H1 (cell line): ENCODE measurements around the gene SPACDR. TPM values are rescaled to one million over a fixed set of nuclear protein-coding genes. Genes with fewer than 3 reads are reported as not detected.
A peak's percentile ranks its signal among the peaks of the same experiment; 100 is the strongest.

Experiments used
- ATF2 ChIP-seq: IDR thresholded peaks from 2 replicates; pipeline ENCODE4 v1.6.1; 2012; ENCODE audit warnings: low read length, inconsistent platforms
- BRCA1 ChIP-seq: IDR thresholded peaks from 2 replicates; pipeline ENCODE4 v1.6.1; 2012; ENCODE audit warnings: low read depth, low read length, improper control_type of control experiment
- CEBPB ChIP-seq: IDR thresholded peaks from 2 replicates; pipeline ENCODE4 v1.6.1; 2012; ENCODE audit warnings: low read depth, low read length
- FOSL1 ChIP-seq: IDR thresholded peaks from 2 replicates; pipeline ENCODE4 v1.6.1; 2011; ENCODE audit warnings: mild to moderate bottlenecking, low read depth, low read length, moderate library complexity; ENCODE audit not compliant: insufficient read depth
- MAFK ChIP-seq: IDR thresholded peaks from 2 replicates; pipeline ENCODE4 v1.6.1; 2012; ENCODE audit warnings: low read depth, mild to moderate bottlenecking, improper control_type of control experiment, low read length
- RNF2 ChIP-seq: fragments of 200-900, 300-1000 bp; sonication (generic); IDR thresholded peaks from 2 replicates; pipeline ENCODE4 v1.7.1; 2016; ENCODE audit warnings: borderline replicate concordance, low read depth, mild to moderate bottlenecking, antibody characterized with exemption, low read length; ENCODE audit not compliant: poor library complexity, severe bottlenecking; ENCODE audit errors: missing control alignments
- SAP30 ChIP-seq: fragments of 300-600 bp; sonication (generic); IDR thresholded peaks from 2 replicates; pipeline ENCODE4 v1.7.1; 2012; ENCODE audit warnings: low read length, moderate library complexity, mild to moderate bottlenecking, inconsistent platforms; ENCODE audit not compliant: insufficient read depth, insufficient replicate concordance
- TBP ChIP-seq: IDR thresholded peaks from 2 replicates; pipeline ENCODE4 v1.6.1; 2011; ENCODE audit warnings: low read depth, low read length, improper control_type of control experiment
- TEAD4 ChIP-seq: IDR thresholded peaks from 2 replicates; pipeline ENCODE4 v1.6.1; 2012; ENCODE audit warnings: low read depth, low read length, inconsistent platforms, mixed read lengths
- YY1 ChIP-seq: IDR thresholded peaks from 2 replicates; pipeline ENCODE4 v1.6.1; 2011; ENCODE audit warnings: low read depth, mild to moderate bottlenecking, low read length
- polyA plus RNA-seq, 7 experiments: library from polyadenylated mRNA; depleted of rRNA in 3 of 7; stranded (reverse) in 5 of 7; unstranded in 2 of 7; fragments of >200 nt in 5 of 7; fragments of 200-250 nt in 2 of 7; gene quantifications; 1 replicate in 5 of 7; 2 replicates in 1 of 7; 4 replicates in 1 of 7; pipeline versions ENCODE4 v1.2.1 to v1.2.3, GENCODE V29; 2011 to 2013; ENCODE audit warnings: missing spikeins in 2 of 7, mixed read lengths in 2 of 7
- total RNA-seq: library from RNA; stranded (reverse); fragmentation: NEBNext Ultra II Directional; extraction: Animal tissue kit (Norgen Biotek cat#: 25700); gene quantifications from 2 replicates; pipeline ENCODE4 v1.2.1, GENCODE V29; 2021

SPACDR gene
- total and polyA plus RNA-seq, 2 of the 8 experiments (the other 6 are each of a cell fraction or from before 2014, with no cell fraction given): 0.26 TPM; not detected in 1

- TF ChIP-seq ATF2 (peak; percentile 23; the same call in 1 of the 2 replicates), RNF2 (no peak), CEBPB (no peak), TEAD4 (no peak; the same call in 1 of the 2 replicates), TBP (peak; percentile 95), BRCA1 (no peak; the same call in 1 of the 2 replicates), YY1 (peak; percentile 95), FOSL1 (no peak), MAFK (no peak), SAP30 (peak; percentile 70)
Measured at GRCh38 chr7:100428199-100428966, 35.7 kb downstream of the SPACDR start, which contains the start of gene ZCWPW1 (continued).
